CD4-positive, alpha-beta T cell treated with Interleukin-12 subunit alpha and Interleukin-12 subunit beta, for 1 hour (primary cell): ENCODE data around the gene CD276.
"Not testable (repeated sequence)": the region's sequence is repeated elsewhere in the genome, so short reads cannot be mapped to it uniquely, and the experiment has no call there.

Experiments
- DNase-seq: peaks from one replicate; pipeline ENCODE4 v3.0.0-alpha.2; 2020

CD276 gene

DNA sequence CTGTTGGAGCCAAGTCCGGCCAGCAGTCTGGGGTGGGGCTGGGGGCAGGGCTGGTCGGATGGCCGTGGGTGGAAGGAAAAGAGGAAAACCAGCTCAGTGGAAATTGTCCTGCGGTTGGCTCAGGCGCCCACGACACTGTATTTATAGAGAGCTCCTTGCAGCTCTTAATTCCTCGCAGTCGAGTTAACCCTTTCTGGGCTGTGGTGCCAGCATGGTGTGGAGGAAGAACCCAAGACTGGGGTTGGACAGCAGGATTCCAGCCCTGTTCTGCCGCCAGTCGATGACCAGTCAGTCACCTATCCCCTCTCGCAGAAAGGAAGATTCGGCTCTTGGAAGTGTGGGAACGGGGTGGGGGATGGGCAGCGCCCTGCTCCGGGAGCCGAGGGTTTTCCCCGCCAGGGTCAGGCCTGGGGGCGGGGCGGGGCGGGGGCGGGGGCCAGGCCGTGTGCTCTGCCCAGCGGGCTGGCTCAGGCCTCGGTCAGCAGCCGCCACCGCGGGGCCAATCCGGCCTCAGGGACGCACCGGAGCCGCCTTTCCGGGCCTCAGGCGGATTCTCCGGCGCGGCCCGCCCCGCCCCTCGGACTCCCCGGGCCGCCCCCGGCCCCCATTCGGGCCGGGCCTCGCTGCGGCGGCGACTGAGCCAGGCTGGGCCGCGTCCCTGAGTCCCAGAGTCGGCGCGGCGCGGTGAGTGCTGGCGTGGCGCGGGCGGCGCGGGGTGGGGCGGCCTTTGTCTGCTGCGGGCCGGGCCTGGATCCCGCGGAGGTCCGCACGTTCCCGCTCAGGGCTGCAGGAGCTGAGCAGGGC, at the start of gene CD276:
Gene CD276 (plus strand): TSS at position 607 of the 804 bp plus-strand sequence. CDS start 15,257 bp downstream, outside the sequence.
- no peak for DNase-seq

DNA sequence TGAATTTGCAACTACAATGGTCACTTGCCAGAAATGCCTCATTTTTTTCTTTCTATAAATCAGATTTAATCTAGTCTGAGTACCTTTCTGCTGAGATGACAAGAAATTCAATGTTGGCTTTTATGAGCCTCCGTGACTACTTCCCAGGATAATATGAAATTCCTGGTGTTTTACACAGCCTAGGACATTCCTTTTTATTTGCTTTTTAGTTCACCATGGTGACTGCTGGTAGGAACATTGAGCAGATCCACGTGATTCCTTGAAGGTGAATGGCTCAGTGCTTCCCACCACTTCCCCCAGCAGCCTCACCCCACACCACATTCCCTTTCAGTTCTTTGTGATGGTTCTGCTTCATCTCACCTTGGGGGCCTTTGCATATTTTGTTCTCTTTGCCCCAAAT, 46.7 kb upstream of the CD276 start:
- no peak for DNase-seq

DNA sequence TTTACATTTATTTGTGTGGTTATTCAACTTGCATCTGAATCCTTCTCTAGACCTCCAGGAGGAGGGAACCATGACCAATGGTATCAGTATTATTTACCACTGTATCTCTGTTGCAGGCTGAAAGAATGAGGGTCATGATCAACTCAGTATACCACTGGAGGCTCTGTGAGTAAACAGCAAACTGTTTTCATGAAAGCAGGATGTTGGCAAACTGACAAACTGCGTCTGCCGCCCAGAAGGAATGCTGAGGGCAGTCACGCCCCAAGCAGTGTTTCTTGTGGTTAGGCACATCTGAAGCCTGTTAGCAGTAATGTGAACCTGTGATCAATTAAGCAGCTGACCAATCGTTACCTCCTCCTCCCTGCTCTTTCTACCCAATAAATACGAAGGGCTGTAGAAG, 44.7 kb upstream of the CD276 start:
- DNase-seq, result not testable (repeated sequence)

DNA sequence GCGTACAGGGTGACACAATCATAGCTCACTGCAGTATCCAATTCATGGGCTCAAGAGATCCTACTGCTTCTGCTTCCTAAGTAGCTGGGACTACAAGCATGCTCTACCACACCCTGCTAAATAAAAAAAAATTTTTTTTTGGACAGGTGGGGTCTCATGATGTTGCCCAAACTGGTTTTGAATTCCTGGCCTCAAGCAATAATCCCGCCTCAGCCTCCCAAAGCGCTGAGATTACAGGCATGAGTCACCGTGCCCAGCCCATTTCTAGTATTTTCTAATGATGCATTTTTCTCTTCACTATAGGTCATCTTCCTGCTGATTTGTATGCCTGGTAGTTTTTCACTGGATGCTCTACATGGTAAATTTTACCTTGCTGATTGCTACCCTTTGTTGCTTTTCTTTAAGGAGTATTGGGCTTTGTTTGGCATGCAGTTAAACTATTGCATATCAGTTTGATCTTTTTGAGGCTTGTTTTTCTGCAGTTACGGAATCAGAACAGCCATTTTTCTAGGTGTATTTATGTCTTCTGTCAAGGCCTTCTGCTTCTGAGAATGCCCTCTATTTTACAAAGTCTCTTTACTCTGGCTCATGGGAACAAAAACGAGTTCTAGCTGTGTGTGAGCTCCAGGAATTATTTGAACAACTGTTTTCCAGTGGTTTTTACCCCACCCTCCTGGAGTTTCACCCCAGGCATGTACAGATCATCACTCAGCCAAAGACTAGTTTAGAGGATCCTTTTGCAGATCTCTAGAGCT, 36.7 kb upstream of the CD276 start:
- no peak for DNase-seq

DNA sequence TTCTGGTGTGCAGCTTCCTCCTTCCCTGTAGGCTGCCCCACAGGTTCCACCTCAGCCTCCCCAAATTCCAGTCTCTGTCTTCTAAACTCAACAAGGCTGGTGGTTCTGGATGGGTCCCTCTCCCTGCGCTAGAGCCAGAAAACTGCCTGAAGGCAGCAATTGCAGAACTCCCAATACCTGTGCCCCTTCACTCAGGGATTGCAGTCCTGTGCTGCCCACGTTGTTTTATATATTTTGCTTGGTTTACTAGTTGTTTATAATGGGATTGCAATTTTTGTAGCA, 36.2 kb upstream of the CD276 start:
- no peak for DNase-seq

DNA sequence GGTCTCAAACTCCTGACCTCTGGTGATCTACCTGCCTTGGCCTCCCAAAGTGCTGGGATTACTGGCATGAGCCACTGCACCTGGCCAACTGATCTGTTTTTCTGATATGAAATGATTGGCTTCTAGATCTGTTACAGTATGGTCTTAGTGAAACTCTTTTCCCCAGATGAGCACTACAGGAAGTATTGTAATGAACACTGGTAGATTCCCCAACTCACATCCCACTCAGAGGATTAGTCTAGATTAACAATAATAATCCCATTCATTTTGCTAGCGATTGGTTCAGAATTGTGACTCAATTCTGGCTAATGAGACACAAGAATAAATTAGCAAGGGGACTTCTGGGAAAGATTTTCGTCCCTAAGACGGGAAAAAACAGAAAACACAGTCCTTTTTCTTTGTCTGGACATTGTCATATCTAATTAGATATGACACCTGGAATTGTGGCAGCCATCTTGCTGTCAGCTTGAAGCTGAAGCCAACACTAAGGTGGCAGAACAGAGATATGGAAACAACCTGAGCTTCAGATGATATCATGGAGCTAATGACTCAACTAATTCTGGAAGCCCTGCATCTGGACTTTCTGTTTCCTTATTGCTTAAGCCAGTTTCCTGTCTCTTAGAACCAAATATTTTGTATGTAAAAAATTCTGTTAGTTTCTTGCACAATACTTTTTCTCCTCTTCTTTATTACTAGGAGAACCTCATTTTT, 33.6 kb upstream of the CD276 start:
- no peak for DNase-seq

DNA sequence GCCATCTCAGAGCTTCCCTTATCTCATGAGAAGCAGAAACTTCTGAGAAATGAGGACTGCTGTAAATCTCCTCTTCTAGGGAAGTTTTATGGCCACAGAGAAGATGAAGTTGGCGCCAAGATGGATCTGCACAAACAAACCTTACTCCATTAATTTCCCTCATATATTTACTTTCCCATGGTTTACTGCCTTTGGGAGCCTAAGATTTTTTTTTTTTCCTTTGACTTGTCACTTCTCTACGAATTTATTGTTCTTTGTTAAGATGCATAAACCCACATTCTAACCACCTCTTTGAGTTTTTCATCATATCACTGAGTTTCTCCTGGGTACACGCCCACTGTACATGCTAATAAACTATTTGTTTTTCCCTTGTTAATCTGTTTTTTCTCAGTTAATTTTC, 29.5 kb upstream of the CD276 start:
- no peak for DNase-seq

DNA sequence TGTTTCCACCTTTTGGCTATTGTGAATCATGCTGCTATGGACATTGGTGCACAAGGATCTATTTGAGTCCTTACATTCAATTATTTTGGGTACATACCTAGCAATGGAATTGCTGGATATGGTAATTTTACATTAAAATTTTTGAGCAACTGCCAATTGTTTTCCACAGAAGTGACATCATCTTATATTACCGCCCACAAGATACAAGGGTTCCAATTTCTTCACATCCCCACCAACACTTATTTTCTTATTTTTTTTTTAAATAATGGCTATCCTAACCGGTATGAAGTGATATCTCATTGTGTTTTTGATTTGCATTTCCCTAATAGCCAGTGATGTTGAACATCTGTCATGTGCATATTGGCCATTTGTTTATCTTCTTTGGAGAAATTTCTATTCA, 28.5 kb upstream of the CD276 start:
- no peak for DNase-seq

DNA sequence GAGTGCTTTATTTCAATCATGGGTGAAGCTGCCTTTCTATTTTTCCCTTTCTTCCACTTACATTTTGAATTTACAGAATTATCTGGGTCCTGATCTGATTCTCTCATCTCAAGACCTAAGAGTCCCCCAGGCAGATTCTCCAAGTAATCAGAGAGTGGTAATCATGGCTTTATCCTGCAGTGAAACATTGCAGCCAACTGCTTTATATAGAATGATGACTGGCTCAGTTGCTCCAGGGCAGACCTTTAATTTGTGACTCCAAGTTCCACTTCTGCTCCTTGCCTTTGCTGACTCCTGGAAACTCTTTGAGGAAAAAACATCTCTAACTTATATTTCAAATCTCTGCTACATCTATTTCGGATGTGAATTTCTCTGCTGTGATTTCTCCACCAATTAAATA, 25.5 kb upstream of the CD276 start:
- no peak for DNase-seq

DNA sequence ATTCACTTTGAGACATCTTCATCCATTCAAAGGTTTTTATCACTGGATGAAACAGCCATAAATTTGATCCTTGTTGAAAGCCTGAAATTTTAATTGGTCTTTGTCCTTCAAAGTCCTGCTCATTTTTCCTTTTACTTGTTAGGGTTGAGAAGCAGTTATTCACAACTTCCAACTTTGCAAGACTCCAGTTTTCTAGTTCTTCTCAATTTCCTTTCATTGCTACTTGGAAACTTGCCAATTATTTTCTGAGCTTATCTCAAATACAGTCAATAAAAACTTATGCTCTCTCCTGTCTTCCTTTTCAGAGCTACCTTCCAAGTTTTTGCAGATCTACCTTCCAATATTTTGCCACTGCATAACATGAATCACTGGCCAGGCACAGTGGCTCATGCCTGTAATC, 23.7 kb upstream of the CD276 start:
- no peak for DNase-seq

DNA sequence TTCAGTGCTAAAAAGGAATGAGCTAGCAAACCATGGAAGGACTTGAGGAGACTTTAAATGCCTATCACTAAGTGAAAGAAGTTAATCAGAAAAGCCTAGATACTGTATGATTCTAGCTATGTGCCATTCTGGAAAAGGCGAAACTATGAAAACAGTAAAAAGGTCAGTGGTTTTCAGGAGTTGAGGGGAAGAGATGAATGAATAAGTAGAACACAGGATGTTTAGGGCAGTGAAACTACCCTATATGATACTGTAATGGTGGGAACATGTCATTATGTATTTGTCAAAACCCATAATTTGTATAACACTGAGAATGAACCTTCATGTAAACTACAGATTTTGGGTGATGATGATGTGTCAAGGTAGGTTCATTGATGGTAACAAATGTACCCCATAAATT, 9.6 kb upstream of the CD276 start:
- no peak for DNase-seq

DNA sequence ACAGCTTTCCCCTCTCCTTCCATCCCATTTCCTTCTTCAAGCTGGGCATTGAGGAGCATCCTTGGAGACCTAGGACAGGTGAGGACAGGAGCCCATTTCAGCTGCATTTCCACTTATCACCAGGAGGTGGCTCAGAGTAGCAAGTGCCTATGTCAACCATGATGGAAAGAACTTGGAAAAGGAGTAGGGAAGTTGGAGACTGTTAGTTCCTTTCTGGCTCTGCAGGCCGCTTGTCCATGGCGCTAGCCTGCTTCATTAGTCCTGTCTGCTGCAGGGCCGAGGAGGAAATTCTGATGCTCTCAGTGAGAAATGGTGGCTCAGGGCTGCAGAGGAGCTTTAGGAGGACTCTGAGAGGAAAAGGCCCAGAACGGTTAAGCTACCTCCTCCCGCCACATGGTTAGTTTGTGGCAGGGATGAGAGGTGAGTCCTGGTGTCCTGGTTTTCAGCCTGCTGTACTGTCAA, 7.0 kb upstream of the CD276 start:
- peak; percentile 60 for DNase-seq

DNA sequence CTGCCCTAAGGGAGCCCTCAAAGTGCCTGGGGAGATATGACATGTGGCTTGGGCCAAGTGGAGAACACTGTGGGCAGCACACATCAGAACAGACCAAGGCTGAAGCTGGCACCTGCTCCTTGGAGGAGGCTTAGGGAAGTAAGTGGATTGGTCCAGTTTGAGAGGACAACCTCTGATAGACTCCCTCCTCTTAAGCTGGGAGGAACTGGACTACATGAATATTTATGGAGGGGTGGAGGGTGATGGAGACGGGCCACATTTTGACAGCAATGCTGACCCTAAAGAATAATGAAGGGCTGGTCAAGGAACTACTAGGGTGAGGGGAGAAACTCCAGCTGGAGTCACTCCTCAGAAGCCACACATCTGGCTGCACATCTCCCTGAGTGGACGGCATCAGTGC, 6.5 kb upstream of the CD276 start:
- DNase-seq, result no peak

DNA sequence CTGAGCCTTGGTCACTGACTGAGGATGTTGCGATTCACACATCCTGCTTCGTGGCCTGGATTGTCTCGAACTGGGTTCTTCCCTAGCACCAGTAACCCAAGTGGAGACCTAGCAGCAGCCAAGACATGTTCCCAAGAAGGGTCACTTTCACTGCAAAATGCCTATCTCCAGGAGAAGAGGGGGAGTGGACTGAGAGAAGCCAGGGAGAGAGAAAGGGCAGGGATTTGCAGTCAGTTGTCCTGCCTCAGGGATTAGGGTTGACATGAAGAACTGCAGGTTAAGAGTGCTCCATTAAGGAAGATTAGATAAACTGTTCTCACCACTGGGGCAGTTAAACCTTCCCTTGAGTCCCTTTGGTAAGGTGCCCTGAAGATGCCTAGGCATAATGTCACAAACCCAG, 5.7 kb upstream of the CD276 start:
- no peak for DNase-seq

DNA sequence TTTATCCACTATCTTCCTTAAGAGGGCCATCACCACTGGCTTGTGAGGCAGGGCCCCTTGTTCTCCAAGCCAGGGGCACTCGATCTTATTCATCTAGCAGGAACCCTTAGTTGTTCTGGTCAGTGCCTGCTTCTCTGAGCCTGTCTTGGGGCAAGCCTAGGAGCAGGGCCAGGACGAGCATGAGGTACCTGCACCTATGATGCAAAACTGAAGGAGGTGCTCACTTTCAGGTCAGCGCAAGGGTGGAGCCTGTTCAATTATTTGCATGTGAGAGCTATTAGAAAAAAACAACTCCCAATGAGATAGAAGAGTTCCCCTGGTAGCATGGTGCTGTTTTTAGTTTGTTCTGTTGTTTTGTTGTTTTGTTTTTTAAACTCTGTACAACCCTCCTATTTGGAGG, 5.0 kb upstream of the CD276 start:
- DNase-seq, result no peak

DNA sequence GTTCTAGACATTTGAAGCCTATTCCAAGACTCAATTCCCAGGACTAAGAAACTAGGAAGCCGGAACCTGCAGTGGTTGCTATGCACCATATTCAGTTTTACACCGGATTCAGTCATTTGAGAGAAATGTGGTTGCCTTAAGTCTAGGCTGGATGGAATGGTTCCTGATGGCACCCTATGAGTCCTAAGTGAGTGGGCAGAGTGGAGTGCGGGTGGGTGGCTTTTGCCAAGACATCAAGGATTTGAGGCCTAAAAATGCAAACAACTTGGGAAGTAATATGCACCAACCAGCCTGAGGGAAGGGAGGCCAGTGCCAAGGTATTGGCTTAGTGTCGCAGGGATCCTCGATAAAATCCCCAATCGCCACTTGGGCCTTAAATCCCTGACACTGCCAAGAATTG, 4.2 kb upstream of the CD276 start:
- no peak for DNase-seq

DNA sequence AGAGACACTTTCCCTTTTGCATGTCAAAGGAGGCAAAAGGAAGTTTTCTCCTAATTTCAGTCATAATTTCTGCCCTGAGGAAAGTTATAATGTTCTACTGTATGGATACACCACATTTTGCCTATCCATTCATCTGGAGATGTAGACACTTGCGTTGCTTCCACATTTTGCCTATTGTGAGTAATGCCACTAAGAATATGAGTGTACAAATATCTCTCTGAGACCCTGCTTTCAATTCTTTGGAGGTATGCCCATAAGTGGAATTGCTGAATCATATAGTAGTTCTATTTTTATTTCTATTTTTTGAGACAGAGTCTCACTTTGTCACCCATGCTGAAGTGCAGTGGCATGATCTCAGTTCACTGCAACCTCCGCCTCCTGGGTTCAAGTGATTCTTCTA, 3.6 kb upstream of the CD276 start:
- no peak for DNase-seq

DNA sequence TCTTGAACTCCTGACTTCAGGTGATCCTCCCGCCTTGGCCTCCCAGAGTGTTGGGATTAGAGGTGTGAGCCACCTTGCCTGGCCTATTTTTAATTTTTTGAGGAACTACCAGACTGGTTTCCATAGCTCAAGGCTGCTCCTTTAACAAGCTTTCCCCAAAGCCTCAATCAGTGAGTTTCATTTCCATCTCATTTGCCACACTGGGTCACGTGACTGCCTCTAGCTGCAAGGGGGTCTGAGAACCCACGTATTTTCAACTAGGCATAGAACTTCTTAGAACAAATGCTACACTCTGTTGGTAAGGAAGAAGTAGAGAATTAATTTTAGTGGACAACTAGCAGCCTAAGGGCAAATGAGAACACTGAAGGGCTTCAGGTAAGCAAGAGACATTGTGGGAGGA, 3.1 kb upstream of the CD276 start:
- no peak for DNase-seq

DNA sequence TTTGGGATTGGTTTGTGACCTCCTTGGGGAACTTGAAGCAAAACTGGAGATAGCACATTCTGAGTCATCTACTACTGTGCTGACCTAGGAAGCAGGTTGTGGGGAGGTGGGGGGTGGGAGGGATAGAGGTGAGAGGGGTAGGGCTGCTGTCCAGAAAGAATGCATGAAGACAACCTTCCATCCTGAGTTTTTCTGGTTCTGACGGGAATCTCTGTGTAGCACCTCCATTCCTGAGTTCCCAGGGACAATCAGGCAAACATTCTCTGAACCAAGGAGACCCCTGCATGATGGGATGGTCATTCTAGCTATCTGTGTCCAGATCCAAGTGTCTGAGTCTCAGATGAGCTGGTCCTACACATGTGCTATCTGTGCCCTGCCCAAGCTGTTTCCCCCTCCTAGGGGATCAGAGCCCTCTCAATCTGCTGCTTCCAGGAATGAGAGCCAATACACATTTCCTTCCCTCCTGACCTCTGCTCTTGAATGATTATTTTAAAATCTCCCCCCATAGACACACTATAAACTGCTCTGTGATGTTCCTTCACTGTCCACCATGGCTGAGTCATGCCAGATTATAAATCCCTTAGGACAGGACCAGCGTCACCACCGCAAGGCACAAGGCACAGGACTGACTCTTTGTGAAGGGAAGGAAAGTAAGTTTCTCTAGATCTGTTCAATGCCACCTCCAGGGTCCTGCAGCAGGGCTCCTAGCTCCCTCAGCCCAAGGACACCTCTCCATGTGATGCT, 2.2 kb upstream of the CD276 start:
- no peak for DNase-seq

DNA sequence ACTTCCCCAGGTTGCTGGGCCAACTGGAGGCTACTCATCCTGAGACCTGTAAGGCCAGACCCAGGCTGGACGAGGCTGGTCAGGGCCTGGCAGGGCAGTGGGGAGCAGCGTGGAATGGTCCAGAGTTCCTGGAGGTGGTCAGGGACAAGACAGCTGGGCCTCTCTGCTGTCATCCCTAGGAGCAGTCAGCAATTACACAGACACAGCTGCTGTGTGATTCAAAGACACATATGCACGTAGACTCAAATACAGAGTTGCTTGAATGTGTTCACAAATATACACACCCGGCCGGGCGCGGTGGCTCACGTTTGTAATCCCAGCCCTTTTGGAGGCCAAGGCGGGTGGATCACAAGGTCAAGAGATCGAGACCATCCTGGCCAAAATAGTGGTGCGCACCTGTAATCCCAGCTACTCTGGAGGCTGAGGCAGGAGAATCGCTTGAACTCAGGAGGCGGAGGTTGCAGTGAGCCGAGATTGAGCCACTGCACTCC, 1.5 kb upstream of the CD276 start:
- no peak for DNase-seq

DNA sequence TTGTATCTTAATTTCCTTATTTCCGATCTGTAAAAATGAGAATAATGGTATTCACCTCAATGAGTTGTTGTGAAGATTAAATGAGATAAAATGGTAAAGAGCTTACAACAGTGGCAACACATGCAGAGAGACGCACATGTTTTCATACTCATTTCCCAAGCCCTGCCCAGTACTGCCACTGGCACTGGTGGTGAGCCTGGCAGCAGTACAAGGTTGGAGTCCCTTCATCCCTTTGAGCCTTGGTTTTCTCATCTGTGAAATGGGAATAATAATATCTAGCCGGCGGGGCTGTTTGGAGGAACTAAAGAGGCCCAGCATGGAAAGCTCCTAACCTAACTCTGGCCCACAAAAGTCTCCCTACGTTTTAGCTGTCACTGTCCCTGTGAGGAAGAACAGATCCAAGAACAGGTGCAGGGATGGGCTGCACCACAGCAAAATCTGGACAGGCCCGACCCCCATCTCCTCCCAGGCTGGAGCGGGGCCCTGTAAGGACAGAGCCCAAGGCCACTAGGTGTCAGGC, 866 bp upstream of the CD276 start:
- DNase-seq, result no peak

DNA sequence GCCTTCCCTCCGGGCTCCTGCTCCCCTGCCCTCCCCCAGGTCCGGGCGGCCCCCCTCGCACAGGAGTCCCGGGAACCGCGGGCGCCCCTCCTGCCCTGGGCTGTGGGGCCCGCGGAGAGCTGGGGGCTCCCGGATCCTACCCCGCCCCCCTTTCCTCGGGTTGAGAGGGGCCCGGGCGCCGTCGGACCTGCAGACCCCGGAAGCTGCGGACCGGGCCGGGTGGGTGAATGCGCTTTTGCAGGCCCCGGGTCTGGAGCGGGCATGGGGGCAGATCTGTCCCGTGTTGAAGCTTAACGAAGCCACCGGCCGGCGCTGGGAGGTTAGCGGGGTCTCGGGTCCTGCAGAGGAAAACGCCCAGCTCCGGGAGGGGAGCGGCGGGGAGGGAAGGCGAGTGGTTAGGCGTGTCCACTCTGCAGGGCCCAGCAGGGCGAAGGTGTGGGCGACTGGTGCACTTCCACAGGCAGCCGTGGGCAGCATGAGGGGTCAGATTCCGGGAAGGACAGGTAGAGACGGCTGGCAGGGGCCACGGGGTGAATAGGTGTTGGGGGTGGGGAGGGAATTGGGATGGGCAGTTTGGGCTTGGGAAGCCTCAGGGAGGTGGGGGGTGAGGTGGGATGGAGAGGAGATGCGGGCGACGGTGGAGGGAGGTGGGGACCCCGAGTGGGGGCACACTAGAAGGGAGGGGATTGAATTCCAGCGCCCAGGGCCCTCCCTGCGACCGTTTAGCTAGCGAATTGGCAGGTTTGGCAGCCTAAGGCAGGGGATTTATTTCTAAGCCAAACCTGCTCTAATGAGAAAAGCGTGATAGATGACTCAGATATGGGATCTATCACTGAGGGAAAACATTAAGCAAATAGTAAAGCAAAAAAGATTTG, 635 bp downstream of the CD276 start:
- DNase-seq, result no peak
